Activated CD8-positive, alpha-beta T cell treated with anti-CD3 and anti-CD28 coated beads for 36 hours (primary cell): Measurements from ENCODE around the gene USP17L19. TPM values are rescaled to one million over a fixed set of nuclear protein-coding genes. Genes with fewer than 3 reads are reported as not detected.
"Not testable (repeated sequence)": the region's sequence is repeated elsewhere in the genome, so short reads cannot be mapped to it uniquely, and the experiment has no call there.

Experiments used
- ATAC-seq: fragments of 200-7000 bp; cut with Tn5 transposase; one replicate; pipeline ENCODE4 v1.10.0; 2021; ENCODE audit warnings: mild to moderate bottlenecking, moderate library complexity
- CTCF ChIA-PET: fragments of 350-600 bp; sonication (Branson Sonifier 250); formaldehyde crosslinking; loops from one replicate; lab custom pipeline; 2021; ENCODE audit warnings: antibody characterized with exemption; lab: Charles Lee
- POLR2A ChIA-PET: fragments of 350-600 bp; sonication (Branson Sonifier 250); formaldehyde crosslinking; loops from one replicate; lab custom pipeline; 2021; ENCODE audit warnings: antibody characterized with exemption; lab: Charles Lee
- DNase-seq: peaks from one replicate; pipeline ENCODE4 v3.0.0-alpha.2; 2020
- H3K27ac Mint-ChIP-seq: one replicate; pipeline ENCODE4 v1.8.0; 2021; ENCODE audit warnings: mild to moderate bottlenecking, mixed read lengths
- H3K27me3 Mint-ChIP-seq: one replicate; pipeline ENCODE4 v1.8.0; 2021; ENCODE audit warnings: mixed read lengths
- H3K36me3 Mint-ChIP-seq: one replicate; pipeline ENCODE4 v1.8.0; 2021; ENCODE audit warnings: low read depth, mixed read lengths
- H3K4me1 Mint-ChIP-seq: one replicate; pipeline ENCODE4 v1.8.0; 2021; ENCODE audit warnings: low read depth, mixed read lengths
- H3K4me3 Mint-ChIP-seq: one replicate; pipeline ENCODE4 v1.8.0; 2021; ENCODE audit warnings: mild to moderate bottlenecking, moderate library complexity, mixed read lengths
- H3K9me3 Mint-ChIP-seq: one replicate; pipeline ENCODE4 v1.8.0; 2021; ENCODE audit warnings: mixed read lengths
- intact Hi-C: fragments of 100-400 bp; cut with micrococcal nuclease; formaldehyde crosslinking; loops from one replicate; pipeline ENCODE4 v1.10.0; 2022
- total RNA-seq, 2 experiments: library from RNA; stranded (reverse); gene quantifications; one replicate each; pipeline ENCODE4 v1.2.3, GENCODE V29; 2021

The USP17L19 gene, protein sequence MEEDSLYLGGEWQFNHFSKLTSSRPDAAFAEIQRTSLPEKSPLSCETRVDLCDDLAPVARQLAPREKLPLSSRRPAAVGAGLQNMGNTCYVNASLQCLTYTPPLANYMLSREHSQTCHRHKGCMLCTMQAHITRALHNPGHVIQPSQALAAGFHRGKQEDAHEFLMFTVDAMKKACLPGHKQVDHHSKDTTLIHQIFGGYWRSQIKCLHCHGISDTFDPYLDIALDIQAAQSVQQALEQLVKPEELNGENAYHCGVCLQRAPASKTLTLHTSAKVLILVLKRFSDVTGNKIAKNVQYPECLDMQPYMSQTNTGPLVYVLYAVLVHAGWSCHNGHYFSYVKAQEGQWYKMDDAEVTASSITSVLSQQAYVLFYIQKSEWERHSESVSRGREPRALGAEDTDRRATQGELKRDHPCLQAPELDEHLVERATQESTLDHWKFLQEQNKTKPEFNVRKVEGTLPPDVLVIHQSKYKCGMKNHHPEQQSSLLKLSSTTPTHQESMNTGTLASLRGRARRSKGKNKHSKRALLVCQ
- not detected for total RNA-seq

DNA sequence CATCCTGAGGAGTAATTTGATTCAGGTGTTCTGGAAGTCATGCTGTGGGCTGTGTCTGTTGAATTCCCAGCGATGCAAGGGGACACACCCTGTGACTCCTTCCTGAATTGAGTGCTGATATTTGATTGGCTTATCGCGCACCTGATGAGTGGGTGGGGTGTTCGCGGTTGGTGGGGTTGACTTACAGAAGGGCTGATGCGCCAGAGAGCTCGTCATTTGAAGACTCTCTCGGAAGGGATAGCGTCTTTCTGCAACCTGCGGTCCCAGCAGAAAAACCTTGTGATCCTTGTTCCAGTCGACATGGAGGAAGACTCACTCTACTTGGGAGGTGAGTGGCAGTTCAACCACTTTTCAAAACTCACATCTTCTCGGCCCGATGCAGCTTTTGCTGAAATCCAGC lies at the start of gene USP17L19:
TSS of gene USP17L19 (plus strand) at position 301 of the 400 bp plus-strand sequence. CDS start at position 301, 0 bp downstream.
- POLR2A ChIA-PET, CTCF ChIA-PET, H3K27me3 Mint-ChIP-seq, H3K36me3 Mint-ChIP-seq, DNase-seq, ATAC-seq, H3K27ac Mint-ChIP-seq, intact Hi-C loops, H3K4me3 Mint-ChIP-seq, H3K4me1 Mint-ChIP-seq, H3K9me3 Mint-ChIP-seq: not testable (repeated sequence)

DNA sequence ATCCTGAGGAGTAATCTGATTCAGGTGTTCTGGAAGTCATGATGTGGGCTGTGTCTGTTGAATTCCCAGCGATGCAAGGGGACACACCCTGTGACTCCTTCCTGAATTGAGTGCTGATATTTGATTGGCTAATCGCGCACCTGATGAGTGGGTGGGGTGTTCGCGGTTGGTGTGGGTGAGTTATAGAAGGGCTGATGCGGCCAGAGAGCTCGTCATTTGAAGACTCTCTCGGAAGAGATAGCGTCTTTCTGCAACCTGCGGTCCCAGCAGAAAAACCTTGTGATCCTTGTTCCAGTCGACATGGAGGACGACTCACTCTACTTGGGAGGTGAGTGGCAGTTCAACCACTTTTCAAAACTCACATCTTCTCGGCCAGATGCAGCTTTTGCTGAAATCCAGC lies 42.8 kb upstream of the USP17L19 start, which contains the start of gene USP17L10:
TSS of gene USP17L10 (plus strand) at position 301 of the 400 bp plus-strand sequence. CDS start at position 301, 0 bp downstream.
- POLR2A ChIA-PET, H3K36me3 Mint-ChIP-seq, H3K4me3 Mint-ChIP-seq, CTCF ChIA-PET, H3K9me3 Mint-ChIP-seq, DNase-seq, H3K4me1 Mint-ChIP-seq, ATAC-seq, H3K27ac Mint-ChIP-seq, intact Hi-C loops, H3K27me3 Mint-ChIP-seq: not testable (repeated sequence)

DNA sequence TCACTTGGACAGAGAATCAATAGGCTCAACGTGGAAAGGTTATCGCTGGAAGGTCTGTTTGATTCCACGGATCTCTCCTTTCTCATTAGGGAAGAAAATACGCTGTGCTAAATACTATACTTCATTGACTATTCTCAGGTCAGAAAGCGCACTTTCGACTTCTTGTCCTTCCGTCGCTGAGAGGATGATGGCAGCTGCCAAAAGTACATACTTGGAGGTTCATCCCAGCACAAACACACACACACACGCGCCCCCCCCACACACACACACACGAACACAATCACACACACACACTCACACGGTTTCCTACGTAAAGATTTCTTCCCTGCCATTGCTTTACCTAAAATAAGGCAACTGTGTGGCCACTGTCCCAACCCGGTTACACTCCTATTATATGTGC lies 38.5 kb upstream of the USP17L19 start:
- not testable (repeated sequence) for H3K27me3 Mint-ChIP-seq, ATAC-seq, H3K36me3 Mint-ChIP-seq

DNA sequence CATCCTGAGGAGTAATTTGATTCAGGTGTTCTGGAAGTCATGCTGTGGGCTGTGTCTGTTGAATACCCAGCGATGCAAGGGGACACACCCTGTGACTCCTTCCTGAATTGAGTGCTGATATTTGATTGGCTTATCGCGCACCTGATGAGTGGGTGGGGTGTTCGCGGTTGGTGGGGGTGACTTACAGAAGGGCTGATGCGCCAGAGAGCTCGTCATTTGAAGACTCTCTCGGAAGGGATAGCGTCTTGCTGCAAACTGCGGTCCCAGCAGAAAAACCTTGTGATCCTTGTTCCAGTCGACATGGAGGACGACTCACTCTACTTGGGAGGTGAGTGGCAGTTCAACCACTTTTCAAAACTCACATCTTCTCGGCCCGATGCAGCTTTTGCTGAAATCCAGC lies 38.1 kb upstream of the USP17L19 start, which contains the start of gene USP17L11:
TSS of gene USP17L11 (plus strand) at position 301 of the 400 bp plus-strand sequence. CDS start at position 301, 0 bp downstream.
- H3K27me3 Mint-ChIP-seq, H3K9me3 Mint-ChIP-seq, intact Hi-C loops, H3K4me1 Mint-ChIP-seq, H3K27ac Mint-ChIP-seq, ATAC-seq, CTCF ChIA-PET, DNase-seq, H3K36me3 Mint-ChIP-seq, POLR2A ChIA-PET, H3K4me3 Mint-ChIP-seq: not testable (repeated sequence)

More for the DNA sequence above, 38.5 kb upstream of the USP17L19 start:
- H3K9me3 Mint-ChIP-seq, CTCF ChIA-PET, H3K4me3 Mint-ChIP-seq, H3K4me1 Mint-ChIP-seq, DNase-seq, POLR2A ChIA-PET, H3K27ac Mint-ChIP-seq, intact Hi-C loops: not testable (repeated sequence)

DNA sequence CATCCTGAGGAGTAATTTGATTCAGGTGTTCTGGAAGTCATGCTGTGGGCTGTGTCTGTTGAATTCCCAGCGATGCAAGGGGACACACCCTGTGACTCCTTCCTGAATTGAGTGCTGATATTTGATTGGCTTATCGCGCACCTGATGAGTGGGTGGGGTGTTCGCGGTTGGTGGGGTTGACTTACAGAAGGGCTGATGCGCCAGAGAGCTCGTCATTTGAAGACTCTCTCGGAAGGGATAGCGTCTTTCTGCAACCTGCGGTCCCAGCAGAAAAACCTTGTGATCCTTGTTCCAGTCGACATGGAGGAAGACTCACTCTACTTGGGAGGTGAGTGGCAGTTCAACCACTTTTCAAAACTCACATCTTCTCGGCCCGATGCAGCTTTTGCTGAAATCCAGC lies 33.3 kb upstream of the USP17L19 start, which contains the start of gene USP17L12:
TSS of gene USP17L12 (plus strand) at position 301 of the 400 bp plus-strand sequence. CDS start at position 301, 0 bp downstream.
- H3K27me3 Mint-ChIP-seq, intact Hi-C loops, ATAC-seq: not testable (repeated sequence)

DNA sequence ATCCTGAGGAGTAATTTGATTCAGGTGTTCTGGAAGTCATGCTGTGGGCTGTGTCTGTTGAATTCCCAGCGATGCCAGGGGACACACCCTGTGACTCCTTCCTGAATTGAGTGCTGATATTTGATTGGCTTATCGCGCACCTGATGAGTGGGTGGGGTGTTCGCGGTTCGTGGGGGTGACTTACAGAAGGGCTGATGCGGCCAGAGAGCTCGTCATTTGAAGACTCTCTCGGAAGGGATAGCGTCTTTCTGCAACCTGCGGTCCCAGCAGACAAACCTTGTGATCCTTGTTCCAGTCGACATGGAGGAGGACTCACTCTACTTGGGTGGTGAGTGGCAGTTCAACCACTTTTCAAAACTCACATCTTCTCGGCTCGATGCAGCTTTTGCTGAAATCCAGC lies 28.6 kb upstream of the USP17L19 start, which contains the start of gene USP17L13:
TSS of gene USP17L13 (plus strand) at position 301 of the 400 bp plus-strand sequence. CDS start at position 301, 0 bp downstream.
- DNase-seq, POLR2A ChIA-PET, H3K27me3 Mint-ChIP-seq, intact Hi-C loops, H3K36me3 Mint-ChIP-seq, CTCF ChIA-PET, H3K4me1 Mint-ChIP-seq, H3K27ac Mint-ChIP-seq, ATAC-seq, H3K9me3 Mint-ChIP-seq, H3K4me3 Mint-ChIP-seq: not testable (repeated sequence)

More for the DNA sequence above, 33.3 kb upstream of the USP17L19 start, which contains the start of gene USP17L12:
- H3K27ac Mint-ChIP-seq, H3K9me3 Mint-ChIP-seq, DNase-seq, CTCF ChIA-PET, H3K4me3 Mint-ChIP-seq, POLR2A ChIA-PET, H3K36me3 Mint-ChIP-seq, H3K4me1 Mint-ChIP-seq: not testable (repeated sequence)

DNA sequence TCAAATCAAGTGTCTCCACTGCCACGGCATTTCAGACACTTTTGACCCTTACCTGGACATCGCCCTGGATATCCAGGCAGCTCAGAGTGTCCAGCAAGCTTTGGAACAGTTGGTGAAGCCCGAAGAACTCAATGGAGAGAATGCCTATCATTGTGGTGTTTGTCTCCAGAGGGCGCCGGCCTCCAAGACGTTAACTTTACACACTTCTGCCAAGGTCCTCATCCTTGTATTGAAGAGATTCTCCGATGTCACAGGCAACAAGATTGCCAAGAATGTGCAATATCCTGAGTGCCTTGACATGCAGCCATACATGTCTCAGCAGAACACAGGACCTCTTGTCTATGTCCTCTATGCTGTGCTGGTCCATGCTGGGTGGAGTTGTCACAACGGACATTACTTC lies 22.9 kb upstream of the USP17L19 start:
- H3K4me1 Mint-ChIP-seq, intact Hi-C loops, H3K9me3 Mint-ChIP-seq, H3K27ac Mint-ChIP-seq, H3K27me3 Mint-ChIP-seq, H3K4me3 Mint-ChIP-seq, POLR2A ChIA-PET, CTCF ChIA-PET, ATAC-seq, H3K36me3 Mint-ChIP-seq: not testable (repeated sequence)
- DNase-seq: peak; percentile 0

DNA sequence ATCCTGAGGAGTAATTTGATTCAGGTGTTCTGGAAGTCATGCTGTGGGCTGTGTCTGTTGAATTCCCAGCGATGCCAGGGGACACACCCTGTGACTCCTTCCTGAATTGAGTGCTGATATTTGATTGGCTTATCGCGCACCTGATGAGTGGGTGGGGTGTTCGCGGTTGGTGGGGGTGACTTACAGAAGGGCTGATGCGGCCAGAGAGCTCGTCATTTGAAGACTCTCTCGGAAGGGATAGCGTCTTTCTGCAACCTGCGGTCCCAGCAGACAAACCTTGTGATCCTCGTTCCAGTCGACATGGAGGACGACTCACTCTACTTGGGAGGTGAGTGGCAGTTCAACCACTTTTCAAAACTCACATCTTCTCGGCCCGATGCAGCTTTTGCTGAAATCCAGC lies 19.1 kb upstream of the USP17L19 start, which contains the start of gene USP17L15:
TSS of gene USP17L15 (plus strand) at position 301 of the 400 bp plus-strand sequence. CDS start at position 301, 0 bp downstream.
- H3K27me3 Mint-ChIP-seq, CTCF ChIA-PET, H3K4me1 Mint-ChIP-seq, DNase-seq, ATAC-seq, H3K36me3 Mint-ChIP-seq, H3K9me3 Mint-ChIP-seq, H3K4me3 Mint-ChIP-seq, POLR2A ChIA-PET, intact Hi-C loops, H3K27ac Mint-ChIP-seq: not testable (repeated sequence)

DNA sequence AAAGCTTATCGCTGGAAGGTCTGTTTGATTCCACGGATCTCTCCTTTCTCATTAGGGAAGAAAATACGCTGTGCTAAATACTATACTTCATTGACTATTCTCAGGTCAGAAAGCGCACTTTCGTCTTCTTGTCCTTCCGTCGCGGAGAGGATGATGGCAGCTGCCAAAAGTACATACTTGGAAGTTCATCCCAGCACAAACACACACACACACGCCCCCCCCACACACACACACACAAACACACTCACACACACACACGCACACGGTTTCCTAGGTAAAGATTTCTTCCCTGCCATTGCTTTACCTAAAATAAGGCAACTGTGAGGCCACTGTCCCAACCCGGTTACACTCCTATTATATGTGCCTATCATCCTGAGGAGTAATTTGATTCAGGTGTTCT lies 14.7 kb upstream of the USP17L19 start:
- ATAC-seq, intact Hi-C loops, POLR2A ChIA-PET, CTCF ChIA-PET, H3K27ac Mint-ChIP-seq, H3K9me3 Mint-ChIP-seq, H3K4me1 Mint-ChIP-seq, H3K27me3 Mint-ChIP-seq, H3K36me3 Mint-ChIP-seq, DNase-seq, H3K4me3 Mint-ChIP-seq: not testable (repeated sequence)

DNA sequence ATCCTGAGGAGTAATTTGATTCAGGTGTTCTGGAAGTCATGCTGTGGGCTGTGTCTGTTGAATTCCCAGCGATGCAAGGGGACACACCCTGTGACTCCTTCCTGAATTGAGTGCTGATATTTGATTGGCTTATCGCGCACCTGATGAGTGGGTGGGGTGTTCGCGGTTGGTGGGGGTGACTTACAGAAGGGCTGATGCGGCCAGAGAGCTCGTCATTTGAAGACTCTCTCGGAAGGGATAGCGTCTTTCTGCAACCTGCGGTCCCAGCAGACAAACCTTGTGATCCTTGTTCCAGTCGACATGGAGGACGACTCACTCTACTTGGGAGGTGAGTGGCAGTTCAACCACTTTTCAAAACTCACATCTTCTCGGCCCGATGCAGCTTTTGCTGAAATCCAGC lies 9.6 kb upstream of the USP17L19 start, which contains the start of gene USP17L17:
TSS of gene USP17L17 (plus strand) at position 301 of the 400 bp plus-strand sequence. CDS start at position 301, 0 bp downstream.
- ATAC-seq, H3K4me1 Mint-ChIP-seq, H3K9me3 Mint-ChIP-seq, POLR2A ChIA-PET, H3K36me3 Mint-ChIP-seq, DNase-seq, H3K27ac Mint-ChIP-seq, H3K4me3 Mint-ChIP-seq, H3K27me3 Mint-ChIP-seq, CTCF ChIA-PET, intact Hi-C loops: not testable (repeated sequence)

DNA sequence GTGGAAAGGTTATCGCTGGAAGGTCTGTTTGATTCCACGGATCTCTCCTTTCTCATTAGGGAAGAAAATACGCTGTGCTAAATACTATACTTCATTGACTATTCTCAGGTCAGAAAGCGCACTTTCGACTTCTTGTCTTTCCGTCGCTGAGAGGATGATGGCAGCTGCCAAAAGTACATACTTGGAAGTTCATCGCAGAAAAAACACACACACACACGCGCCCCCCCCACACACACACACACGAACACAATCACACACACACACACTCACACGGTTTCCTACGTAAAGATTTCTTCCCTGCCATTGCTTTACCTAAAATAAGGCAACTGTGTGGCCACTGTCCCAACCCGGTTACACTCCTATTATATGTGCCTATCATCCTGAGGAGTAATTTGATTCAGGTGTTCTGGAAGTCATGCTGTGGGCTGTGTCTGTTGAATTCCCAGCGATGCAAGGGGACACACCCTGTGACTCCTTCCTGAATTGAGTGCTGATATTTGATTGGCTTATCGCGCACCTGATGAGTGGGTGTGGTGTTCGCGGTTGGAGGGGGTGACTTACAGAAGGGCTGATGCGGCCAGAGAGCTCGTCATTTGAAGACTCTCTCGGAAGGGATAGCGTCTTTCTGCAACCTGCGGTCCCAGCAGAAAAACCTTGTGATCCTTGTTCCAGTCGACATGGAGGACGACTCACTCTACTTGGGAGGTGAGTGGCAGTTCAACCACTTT lies 5.1 kb upstream of the USP17L19 start, which contains the start of gene USP17L18:
TSS of gene USP17L18 (plus strand) at position 678 of the 728 bp plus-strand sequence. CDS start at position 678, 0 bp downstream.
- H3K4me3 Mint-ChIP-seq, POLR2A ChIA-PET, ATAC-seq, H3K27ac Mint-ChIP-seq, H3K36me3 Mint-ChIP-seq, H3K9me3 Mint-ChIP-seq, H3K4me1 Mint-ChIP-seq, CTCF ChIA-PET, intact Hi-C loops, H3K27me3 Mint-ChIP-seq: not testable (repeated sequence)
- DNase-seq: peak; percentile 0
